Measurements from ENCODE around the gene RNF5.
"Not testable (repeated sequence)": the region's sequence is repeated elsewhere in the genome, so short reads cannot be mapped to it uniquely, and the experiment has no call there.

RNF5 gene

GRCh38 chr6:32177788-32178546, at the start of gene RNF5:
RNF5 (plus strand) TSS chr6:32178405; CDS start chr6:32178512, 107 bp downstream.
- DNase-seq (ENCODE audit: low spot score) = peak; percentile 99

GRCh38 chr6:32128751-32129296, 49.4 kb upstream of the RNF5 start:
- DNase-seq (ENCODE audit: low spot score) = no peak

- DNase-seq (ENCODE audit: low spot score) = peak; percentile 36
Observed at GRCh38 chr6:32129297-32130088, 48.7 kb upstream of the RNF5 start.

GRCh38 chr6:32131439-32131948, 46.7 kb upstream of the RNF5 start:
- peak; percentile 59 for DNase-seq (ENCODE audit: low spot score)

- no peak for DNase-seq (ENCODE audit: low spot score)
Observed at GRCh38 chr6:32132110-32132509, 46.1 kb upstream of the RNF5 start.

GRCh38 chr6:32133786-32134185, 44.4 kb upstream of the RNF5 start:
- DNase-seq (ENCODE audit: low spot score) = no peak

- DNase-seq (ENCODE audit: low spot score) = no peak
Observed at GRCh38 chr6:32137454-32137853, 40.8 kb upstream of the RNF5 start.

- DNase-seq (ENCODE audit: low spot score) = no peak
Observed at GRCh38 chr6:32139590-32139989, 38.6 kb upstream of the RNF5 start.

GRCh38 chr6:32140420-32141046, 37.7 kb upstream of the RNF5 start:
- DNase-seq (ENCODE audit: low spot score) = peak; percentile 39

GRCh38 chr6:32144238-32144637, 34.0 kb upstream of the RNF5 start:
- DNase-seq (ENCODE audit: low spot score) = not testable (repeated sequence)

GRCh38 chr6:32146287-32146686, 31.9 kb upstream of the RNF5 start:
- no peak for DNase-seq (ENCODE audit: low spot score)

GRCh38 chr6:32146687-32147086, 31.5 kb upstream of the RNF5 start:
- no peak for DNase-seq (ENCODE audit: low spot score)

GRCh38 chr6:32147401-32148132, 30.6 kb upstream of the RNF5 start:
- peak; percentile 54 for DNase-seq (ENCODE audit: low spot score)

- DNase-seq (ENCODE audit: low spot score) = peak; percentile 85
Observed at GRCh38 chr6:32148289-32149091, 29.7 kb upstream of the RNF5 start.

- DNase-seq (ENCODE audit: low spot score) = no peak
Observed at GRCh38 chr6:32149092-32149755, 29.0 kb upstream of the RNF5 start.

- DNase-seq (ENCODE audit: low spot score) = no peak
Observed at GRCh38 chr6:32149932-32150870, 28.0 kb upstream of the RNF5 start.

GRCh38 chr6:32151181-32151862, 26.9 kb upstream of the RNF5 start:
- no peak for DNase-seq (ENCODE audit: low spot score)

Measured in hematopoietic multipotent progenitor cell treated with erythropoietin and hydrocortisone succinate and interleukin-3 and kit ligand, for 17 days (in vitro differentiated cells).